Daoy (cell line): ENCODE measurements around the gene NATD1. TPM values are rescaled to one million over a fixed set of nuclear protein-coding genes. Genes with fewer than 3 reads are reported as not detected.
A peak's percentile ranks its signal among the peaks of the same experiment; 100 is the strongest.

Experiments used
- DNase-seq: peaks from one replicate; pipeline ENCODE4 v3.0.0-alpha.2; 2015; ENCODE audit warnings: low read depth
- total RNA-seq: library from RNA; depleted of rRNA; stranded (reverse); fragments of >200 nt; shearing (Covaris generic); gene quantifications from 2 replicates; pipeline ENCODE4 v1.2.3, GENCODE V29; 2014; rRNA removed

Gene NATD1, protein sequence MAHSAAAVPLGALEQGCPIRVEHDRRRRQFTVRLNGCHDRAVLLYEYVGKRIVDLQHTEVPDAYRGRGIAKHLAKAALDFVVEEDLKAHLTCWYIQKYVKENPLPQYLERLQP
- total RNA-seq = 0.83 and 0.86 TPM in 2 replicates

- DNase-seq = peak; percentile 81
Observed at GRCh38 chr17:21252796-21253645, at the start of gene NATD1. TSS of gene NATD1 (minus strand) at chr17:21253410. CDS start at chr17:21253264, 146 bp downstream.

DNA sequence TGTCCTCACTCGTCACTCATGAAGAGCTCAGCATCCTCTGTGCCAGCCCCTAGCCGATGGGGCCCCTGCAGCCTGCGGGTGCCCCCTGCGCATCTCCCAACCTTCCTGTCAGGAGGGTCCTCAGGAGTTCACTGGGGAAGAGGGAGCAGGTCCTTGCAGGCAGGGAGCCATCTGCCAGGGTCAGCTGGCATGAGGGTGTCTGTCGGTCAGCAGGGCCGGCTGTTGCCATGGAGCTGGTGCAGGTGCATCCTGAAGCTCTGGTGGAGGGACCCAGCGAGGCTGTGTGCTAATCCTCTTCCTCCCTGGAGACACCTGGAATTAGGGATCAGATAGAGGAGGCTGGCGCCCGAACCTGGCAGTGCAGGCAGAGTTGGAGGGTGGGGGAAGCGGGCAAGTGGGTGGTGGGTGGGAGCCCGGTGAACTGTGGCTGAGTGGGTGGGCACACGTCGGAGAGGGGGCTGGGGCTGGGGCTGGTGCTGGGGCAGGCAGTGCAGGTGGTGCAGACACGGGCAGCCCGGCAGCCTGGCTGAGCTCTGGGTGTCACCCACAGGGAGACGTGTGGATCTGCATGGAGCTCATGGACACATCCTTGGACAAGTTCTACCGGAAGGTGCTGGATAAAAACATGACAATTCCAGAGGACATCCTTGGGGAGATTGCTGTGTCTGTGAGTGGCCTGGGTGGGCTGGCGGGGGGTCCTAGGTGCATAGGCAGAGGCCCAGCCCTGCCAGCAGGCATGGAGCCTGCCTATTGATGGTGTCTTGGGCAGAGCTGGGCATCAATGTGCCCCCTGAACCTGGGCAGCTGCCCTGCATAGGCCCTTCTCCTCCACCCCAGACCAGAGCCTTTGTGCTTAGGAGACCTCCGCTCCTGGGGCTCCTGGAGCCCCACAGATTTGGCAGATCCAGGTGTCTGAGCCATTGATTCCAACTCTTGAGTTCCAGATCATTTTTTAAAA lies 48.7 kb upstream of the NATD1 start:
- DNase-seq = peak; percentile 8

DNA sequence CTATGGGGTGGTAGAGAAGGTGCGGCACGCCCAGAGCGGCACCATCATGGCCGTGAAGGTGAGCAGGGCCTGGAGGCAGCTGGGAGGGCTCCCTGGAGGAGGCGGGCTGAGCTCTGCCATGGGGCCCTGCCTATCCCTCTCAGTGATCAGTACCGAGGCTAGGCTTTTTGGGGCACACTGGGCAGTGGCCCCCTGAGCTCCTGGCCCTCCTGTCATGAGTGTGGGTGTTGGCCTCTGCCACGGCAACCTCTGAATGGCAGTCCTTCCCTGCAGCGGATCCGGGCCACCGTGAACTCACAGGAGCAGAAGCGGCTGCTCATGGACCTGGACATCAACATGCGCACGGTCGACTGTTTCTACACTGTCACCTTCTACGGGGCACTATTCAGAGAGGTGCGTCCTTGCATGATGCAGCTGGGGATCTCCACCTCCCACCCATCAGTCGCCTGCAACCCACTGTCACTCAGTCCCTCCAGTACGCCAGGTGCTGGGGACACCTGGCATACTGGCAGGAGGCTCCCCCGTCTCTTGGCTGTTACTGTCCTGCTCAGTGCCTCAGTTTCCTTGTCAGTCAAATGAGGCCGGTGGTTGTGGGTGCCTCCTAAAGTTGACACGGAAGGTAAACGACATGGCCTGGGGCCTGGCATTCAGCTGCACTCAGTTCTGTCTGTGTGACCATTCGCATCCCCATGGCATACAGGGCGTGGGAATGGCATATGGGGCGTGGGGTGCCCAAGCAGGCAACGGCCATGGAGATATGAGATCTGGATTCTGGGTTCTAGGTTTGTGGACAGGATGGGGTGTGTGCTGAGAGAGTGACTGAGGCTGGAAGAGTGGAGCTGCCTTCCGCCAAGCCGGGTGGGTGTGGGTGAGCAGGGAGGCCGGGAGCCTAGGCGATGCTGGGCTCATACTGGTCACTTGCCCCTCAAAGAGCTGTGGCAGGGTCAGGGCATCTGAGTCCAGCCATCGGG lies 47.7 kb upstream of the NATD1 start:
- peak; percentile 4 for DNase-seq

GRCh38 chr17:21299981-21300600 lies 46.9 kb upstream of the NATD1 start:
- peak; percentile 10 for DNase-seq

DNA sequence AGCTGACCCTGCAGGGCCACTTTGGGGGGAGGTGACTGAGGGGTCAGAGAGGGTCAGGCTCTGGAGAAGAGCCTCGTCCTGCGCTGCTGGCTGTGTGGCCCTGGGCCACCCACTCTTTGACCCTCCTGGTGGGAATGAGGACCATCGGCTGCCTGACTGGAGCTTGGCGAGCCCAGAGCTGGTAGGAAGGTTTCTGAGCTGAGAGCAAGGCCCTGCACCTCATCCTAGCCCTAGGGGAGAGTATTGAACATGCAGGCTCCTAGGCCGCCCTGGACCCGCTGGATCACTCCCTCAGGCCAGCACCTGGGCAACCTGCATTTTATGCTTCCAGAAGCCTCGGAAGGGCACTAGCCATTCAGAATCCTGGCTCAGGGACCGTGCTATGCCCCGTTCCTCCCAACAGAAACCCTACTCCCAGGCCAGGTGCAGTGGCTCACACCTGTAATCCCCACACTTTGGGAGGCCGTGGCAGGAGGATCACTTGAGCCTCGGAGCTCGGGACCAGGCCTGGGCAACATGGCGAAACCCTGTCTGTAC lies 45.8 kb upstream of the NATD1 start:
- peak; percentile 5 for DNase-seq

- DNase-seq = no peak
Observed at GRCh38 chr17:21298056-21298982, 45.1 kb upstream of the NATD1 start.

GRCh38 chr17:21297597-21297996 lies 44.4 kb upstream of the NATD1 start:
- peak; percentile 4 for DNase-seq

GRCh38 chr17:21297026-21297520 lies 43.9 kb upstream of the NATD1 start:
- no peak for DNase-seq

GRCh38 chr17:21296097-21297025 lies 43.2 kb upstream of the NATD1 start:
- DNase-seq = peak; percentile 85

DNA sequence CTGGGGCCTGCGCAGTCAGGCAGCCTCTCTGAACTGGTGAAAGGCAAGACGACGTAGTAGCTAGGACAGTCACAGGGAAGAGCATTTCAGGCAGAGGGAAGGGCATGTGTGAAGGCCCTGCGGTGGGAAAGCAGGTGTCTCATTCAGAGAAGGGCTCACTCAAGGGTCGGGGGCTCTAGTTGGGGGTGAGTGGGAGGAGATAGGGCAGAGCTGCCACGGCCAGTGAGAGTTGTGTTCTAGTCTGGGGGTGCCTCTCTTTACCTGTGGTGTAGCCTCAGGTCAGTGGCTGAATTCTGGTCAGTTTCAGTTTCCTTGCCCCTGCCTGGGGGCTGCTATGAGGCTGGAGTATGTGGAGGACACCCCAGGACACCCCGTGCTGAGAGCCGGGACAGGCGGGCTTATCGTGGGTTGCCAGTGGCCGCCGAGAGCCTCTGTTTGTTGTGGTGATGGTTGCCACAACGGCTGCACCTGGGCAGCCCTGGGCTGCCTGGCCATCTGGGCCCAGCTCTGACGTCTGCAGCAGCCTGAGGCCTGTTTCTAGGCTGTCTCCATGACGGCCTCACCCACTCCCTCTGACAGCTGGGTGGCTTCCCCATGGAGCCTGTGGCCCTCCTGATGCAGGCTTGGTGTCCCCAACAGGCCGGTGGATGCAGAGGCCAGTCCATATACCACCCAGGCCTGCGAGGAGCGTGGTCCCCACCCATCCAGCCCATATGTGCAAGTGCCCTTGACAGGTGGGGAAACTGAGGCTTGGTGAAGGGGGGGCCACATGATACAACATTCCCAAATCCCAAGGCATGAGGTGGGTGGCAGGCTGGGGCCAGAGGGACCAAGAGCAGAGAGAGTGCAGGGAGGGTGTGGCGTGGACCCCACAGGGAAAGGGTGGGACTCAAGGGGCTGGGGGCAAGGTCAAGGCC lies 42.1 kb upstream of the NATD1 start:
- DNase-seq = peak; percentile 48

GRCh38 chr17:21294321-21295035 lies 41.3 kb upstream of the NATD1 start:
- DNase-seq = no peak

DNA sequence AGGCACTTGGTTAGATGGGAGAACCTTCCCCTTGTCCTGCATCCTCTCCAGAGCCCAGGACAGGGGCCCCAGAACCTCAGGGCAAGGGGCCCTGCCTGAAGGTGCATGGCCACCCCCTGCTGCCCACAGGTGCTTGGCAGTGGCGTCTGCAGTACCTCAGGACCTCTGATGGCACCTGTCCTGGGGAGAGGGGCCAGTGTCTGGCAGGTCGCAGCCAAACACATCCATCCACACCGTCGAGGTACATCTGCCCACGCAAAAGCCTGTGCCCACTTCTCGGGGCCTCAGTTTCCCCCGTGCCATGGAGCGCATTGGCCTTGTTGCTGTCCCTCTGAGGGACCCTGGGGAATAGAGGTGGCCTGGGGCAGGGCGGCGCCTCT lies 40.6 kb upstream of the NATD1 start:
- no peak for DNase-seq

- no peak for DNase-seq
Observed at GRCh38 chr17:21292867-21293830, 39.9 kb upstream of the NATD1 start.

DNA sequence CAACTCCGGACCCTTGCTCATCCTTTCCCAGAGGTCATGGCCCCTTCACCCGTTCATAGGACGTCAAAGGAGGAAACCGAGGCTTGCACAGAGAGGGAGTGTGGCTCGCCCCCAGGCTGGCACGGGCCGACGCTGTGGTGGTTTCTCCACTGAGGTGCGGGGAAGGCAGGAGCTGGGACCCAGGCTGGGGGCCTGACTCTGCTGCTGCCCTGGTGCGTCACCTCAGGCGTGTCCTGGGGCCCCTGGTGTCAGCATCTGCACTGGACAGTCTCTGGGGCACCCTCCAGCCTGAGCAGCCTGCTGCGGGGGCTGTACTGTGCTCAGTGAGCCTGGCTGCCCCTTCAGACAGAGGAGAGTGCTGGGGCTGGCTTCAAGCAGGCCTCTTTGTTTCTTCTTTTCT lies 38.7 kb upstream of the NATD1 start:
- DNase-seq = no peak

GRCh38 chr17:21291357-21291756 lies 38.1 kb upstream of the NATD1 start:
- no peak for DNase-seq
